Lower leg skin (tissue), 3 donors: Measurements from ENCODE around the gene UNC13A.

ENCODE experiments used
- POLR2A ChIP-seq, 2 donors: fragments of 450-650 bp; IDR thresholded peaks; one replicate each; pipeline ENCODE4 v1.6.1; 2016 to 2017; ENCODE audit warnings: antibody characterized with exemption in 2 of 2, mild to moderate bottlenecking in 1 of 2, moderate library complexity in 1 of 2
- TF ChIP-seq, protein P1 (sequence below), 3 donors: fragments of 450-650 bp; IDR thresholded peaks; one replicate each; pipeline ENCODE4 v1.5.1; 2016; ENCODE audit warnings: antibody characterized with exemption in 3 of 3, mild to moderate bottlenecking in 3 of 3, moderate library complexity in 2 of 3

GRCh38 chr19:17721821-17722220, 33.7 kb upstream of the UNC13A start:
- no peak for TF ChIP-seq POLR2A (IDR thresholded peaks at IDR 0.05)
- TF ChIP-seq, protein P1, sequence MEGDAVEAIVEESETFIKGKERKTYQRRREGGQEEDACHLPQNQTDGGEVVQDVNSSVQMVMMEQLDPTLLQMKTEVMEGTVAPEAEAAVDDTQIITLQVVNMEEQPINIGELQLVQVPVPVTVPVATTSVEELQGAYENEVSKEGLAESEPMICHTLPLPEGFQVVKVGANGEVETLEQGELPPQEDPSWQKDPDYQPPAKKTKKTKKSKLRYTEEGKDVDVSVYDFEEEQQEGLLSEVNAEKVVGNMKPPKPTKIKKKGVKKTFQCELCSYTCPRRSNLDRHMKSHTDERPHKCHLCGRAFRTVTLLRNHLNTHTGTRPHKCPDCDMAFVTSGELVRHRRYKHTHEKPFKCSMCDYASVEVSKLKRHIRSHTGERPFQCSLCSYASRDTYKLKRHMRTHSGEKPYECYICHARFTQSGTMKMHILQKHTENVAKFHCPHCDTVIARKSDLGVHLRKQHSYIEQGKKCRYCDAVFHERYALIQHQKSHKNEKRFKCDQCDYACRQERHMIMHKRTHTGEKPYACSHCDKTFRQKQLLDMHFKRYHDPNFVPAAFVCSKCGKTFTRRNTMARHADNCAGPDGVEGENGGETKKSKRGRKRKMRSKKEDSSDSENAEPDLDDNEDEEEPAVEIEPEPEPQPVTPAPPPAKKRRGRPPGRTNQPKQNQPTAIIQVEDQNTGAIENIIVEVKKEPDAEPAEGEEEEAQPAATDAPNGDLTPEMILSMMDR (IDR thresholded peaks at IDR 0.05), result no peak
